ENCODE measurements around the gene TIMP3.
"Not testable (repeated sequence)": the region's sequence is repeated elsewhere in the genome, so short reads cannot be mapped to it uniquely, and the experiment has no call there.

Gene TIMP3

DNA sequence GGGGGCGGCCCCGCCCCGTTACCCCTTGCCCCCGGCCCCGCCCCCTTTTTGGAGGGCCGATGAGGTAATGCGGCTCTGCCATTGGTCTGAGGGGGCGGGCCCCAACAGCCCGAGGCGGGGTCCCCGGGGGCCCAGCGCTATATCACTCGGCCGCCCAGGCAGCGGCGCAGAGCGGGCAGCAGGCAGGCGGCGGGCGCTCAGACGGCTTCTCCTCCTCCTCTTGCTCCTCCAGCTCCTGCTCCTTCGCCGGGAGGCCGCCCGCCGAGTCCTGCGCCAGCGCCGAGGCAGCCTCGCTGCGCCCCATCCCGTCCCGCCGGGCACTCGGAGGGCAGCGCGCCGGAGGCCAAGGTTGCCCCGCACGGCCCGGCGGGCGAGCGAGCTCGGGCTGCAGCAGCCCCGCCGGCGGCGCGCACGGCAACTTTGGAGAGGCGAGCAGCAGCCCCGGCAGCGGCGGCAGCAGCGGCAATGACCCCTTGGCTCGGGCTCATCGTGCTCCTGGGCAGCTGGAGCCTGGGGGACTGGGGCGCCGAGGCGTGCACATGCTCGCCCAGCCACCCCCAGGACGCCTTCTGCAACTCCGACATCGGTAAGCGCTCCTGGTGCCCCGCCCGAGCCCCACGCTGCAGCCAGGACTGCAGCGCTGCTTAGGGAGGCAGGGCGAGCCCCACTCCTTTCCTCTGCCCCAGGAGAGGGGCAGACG is at the start of gene TIMP3:
TIMP3 (plus strand) TSS at position 169 of the 700 bp plus-strand sequence; CDS start at position 466, 297 bp downstream.
- no peak for DNase-seq (ENCODE audit: low read depth)

DNA sequence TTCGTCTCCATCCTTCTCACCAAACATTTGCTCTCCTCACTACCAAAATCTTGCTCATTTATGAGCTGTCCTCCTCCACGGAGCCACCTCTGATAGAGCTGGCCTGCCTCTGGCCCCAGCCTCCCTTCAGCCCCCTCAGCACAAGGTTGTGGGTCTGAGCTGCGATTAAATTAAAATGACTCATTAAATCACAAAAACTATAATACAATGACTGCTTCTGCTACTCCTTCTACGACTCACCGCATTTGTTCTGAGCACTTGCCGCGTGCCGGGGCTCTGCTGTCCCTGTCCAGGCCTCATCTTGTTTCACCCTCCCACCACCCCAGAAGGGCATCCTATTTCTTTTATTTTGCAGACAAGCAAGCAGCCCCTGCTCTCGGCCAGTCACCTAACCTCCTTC is 49.2 kb upstream of the TIMP3 start:
- no peak for DNase-seq (ENCODE audit: low read depth)

DNA sequence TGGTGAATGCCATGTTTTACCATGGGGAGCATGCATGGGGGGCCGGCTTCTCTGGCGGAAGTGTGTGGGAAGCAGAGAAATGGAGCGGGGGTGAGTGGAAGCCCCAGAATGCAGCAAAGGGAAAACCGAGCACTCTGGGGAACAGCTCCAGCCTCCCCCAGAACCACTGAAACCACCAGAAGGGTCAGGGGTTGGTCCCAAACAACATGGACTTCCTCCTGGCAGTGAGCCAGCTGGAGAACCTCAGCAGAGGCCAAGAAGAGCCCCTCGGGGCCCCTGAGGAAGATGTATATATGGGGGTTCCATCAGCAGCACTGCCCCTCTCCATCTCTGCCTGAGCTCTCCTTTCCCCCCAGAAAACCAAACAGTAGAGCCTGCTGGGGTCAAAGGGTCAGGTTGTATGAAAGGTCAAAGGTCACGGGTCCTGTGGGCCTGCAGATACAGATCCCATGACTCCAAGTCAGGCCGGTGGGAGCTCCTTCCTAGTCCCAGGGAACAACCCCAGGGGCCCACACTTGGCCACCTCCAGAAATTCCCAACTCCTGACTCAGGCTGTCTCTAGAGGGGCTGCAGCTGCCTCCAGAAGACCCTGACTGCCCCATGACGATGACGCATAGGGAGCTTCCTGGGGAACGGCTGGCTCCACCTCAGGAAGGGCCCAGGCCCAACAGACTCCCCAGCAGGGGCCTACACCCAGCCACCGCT is 48.5 kb upstream of the TIMP3 start:
- DNase-seq (ENCODE audit: low read depth): no peak

DNA sequence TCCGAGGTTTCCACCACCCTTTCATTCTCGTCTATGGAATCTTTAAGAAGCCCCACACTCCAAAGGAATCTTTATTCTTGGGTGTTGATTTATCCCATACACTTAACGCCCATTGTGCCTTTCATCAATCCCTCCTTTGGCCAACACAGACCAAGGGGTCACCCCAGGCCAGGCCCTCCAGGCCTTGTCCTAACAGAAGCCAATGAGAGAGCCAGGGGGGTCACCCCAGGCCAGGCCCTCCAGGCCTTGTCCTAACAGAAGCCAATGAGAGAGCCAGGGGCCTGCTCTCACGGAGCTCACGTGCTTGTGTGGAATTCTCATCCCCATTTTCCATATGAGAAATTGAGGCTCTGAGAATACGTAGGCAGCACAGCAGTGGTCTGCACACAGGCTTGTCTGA is 47.9 kb upstream of the TIMP3 start:
- no peak for DNase-seq (ENCODE audit: low read depth)

DNA sequence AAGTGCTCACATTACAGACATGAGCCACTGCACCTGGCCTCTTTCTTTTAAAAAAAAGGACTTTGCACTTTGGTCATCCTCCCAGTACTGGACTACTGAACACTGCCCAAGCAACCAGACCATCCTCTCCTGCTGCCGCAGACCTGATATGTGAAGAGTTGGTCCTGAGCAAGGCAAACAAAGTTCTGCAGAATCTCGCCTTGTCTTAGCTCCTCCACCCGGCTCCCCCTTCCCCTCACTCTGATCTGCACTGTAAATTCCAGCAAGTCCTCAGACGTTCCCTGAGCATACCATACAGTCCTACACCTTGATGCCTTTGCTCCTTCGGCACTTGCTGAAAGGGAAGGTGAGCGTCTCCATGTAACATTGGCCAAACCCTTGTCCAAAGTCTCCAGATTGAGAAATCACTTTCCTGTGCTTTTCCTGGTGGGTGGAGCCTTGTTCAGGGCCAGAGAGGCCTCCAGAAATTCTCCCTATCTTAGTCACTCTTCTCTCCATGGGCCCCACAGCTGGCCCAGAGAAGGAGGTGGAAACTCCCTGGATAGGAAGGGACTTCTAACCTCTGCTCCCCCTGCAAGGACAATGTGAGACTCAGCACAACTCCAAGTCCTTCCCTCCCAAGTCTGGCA is 47.0 kb upstream of the TIMP3 start:
- no peak for DNase-seq (ENCODE audit: low read depth)

DNA sequence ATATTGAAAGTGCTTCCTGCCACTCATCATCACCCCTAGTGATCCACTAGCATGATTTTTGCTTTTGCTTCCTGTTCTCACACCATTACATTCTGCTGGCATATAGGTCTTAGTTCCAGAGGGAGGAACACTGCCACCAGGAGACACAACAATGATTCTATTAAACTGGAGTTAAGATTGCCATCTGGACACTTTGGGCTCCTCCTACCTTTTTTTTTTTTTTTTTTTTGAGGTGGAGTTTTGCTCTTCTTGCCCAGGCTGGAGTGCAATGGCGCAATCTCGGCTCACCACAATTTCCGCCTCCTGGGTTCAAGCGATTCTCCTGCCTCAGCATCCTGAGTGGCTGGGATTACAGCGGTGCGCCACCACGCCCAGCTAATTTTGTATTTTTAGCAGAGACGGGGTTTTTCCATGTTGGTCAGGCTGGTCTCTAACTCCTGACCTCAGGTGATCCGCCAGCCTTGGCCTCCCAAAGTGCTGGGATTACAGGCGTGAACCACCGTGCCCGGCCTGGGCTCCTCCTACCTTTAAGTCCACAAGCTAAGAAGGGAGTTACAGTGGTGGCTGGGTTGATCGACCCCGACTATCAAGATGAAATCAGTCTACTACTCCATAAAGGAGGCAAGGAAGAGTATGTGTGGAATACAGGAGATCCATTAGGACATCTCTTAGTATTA is 44.3 kb upstream of the TIMP3 start:
- not testable (repeated sequence) for DNase-seq (ENCODE audit: low read depth)

DNA sequence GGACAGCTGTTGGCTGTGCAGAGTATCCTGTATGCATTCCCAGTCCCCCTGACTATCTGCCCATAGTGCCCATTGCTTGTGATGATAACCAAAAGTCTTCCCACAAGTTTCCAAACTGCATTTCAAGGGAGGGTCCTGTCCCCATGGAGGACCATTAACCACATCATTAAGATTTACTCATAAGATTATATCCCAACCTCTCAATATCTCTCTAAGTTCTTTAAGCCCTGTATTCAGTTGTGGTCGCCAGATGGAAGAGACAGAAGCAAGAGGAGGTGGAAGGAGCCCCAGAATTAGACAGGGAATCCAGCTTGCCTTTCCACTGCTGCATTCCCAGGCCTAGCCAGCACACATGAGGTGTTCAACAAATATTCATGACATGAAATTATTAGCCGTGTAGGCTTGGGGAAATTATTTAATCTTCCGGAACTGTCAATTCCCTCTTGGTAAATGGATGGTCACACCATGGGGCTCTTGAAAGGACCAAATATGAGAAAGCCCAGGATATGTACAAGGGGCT is 42.6 kb upstream of the TIMP3 start:
- no peak for DNase-seq (ENCODE audit: low read depth)

DNA sequence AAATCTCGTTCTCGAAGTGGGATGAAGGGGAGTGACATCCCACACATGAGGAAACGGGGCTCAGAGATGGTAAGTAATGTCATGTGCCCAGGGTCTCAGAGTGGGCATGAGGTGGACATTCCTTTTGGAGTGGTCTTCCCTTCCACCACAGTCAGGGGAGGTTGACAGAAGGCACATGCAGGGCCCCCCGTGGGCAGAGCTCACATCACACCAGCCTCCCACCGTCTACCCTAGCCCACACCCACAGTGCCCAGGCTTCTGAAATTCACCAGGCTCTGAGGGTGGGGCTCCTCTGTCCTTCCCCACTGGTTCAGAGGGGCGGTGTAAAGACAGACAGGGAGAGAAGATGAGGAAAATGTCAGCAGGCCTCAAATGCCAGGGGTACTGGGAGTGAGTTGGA is 41.1 kb upstream of the TIMP3 start:
- DNase-seq (ENCODE audit: low read depth): no peak

DNA sequence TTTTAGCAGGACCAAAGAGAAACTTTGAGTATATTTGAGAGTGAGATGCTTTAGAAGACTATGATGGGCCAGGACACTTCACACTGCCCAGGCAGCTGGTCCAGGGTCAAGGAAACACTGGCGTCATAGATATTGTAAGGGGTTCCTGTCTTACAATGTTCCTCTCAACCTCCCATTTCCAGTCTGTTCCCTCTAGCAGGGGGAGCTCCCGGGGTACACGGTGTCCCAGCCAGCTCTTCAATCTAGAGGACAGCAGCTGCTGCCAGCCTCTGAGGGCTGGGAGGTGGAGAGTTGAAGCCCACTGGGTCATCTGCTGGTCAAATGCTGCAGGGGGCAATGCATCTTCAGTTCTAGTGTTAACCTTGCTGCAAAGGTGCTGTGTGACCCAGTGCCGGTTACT is 40.7 kb upstream of the TIMP3 start:
- no peak for DNase-seq (ENCODE audit: low read depth)

DNA sequence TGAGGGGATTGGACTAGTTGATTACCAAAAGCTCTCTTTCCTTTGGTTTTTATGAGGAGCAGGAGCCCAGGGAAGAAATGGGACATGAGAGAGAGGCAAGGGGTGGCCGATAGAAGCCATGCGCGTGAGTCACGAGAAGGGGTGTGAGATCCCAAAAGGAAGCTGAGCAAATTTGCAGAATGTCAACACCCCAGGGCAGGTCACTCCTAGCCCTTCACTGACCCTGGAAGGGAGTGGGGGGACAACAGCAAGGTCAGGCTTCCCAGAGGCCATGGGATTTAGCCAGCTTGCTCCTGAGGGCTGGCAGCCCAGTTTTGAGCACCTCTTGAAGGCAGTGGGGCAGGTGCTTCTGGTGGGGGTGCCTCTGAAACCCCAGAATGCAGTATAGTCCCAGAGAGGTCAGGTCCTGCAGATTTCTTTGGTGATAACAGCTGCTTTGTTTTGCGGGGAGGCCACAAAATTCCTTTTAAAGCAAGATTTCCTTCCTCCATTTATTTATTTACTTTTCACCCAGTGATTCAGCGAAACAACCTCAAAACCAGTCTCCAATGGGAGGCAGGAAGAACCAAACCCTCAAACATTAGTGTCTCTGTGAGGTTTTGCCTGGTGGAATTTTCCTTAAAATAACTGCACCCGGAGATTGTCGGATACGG is 40.1 kb upstream of the TIMP3 start:
- DNase-seq (ENCODE audit: low read depth): no peak

DNA sequence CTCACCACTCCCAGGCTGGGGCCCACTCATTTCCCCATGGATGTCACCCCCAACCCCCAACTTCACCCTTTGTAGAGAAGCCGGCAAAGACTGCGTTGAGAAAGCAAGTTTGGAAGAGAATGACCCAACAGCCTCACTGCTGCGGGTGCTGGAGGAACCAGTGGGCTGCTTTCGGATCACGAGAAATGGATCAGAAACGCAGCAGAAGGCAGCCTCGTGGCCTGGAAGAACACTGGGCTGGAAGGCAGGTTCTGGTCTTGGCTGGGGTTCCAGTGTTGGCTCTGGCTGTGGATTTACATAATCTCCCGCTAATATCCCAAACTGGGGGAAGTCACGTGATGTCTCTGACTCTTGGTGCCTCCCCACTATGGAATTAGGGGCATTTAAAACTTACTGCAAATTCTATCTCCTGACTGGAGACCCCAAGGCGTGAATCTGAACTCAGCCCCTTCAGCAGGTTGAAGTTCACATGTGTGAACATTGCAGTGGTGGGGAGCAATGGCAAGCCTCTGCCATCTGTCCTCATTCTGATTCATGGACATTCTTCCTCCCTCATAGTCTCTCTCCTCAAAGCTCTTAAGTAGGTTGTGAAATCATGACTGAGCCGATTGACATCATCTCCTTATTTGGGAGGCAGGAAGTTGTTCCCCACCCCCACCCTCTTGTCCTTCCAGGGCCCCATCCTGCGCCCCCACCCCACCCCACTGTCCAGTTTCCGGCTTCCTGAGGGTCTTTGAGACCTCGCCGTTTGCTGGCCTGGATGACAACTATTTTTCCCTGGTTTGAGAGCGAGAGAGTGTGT is 37.0 kb upstream of the TIMP3 start:
- DNase-seq (ENCODE audit: low read depth): no peak

DNA sequence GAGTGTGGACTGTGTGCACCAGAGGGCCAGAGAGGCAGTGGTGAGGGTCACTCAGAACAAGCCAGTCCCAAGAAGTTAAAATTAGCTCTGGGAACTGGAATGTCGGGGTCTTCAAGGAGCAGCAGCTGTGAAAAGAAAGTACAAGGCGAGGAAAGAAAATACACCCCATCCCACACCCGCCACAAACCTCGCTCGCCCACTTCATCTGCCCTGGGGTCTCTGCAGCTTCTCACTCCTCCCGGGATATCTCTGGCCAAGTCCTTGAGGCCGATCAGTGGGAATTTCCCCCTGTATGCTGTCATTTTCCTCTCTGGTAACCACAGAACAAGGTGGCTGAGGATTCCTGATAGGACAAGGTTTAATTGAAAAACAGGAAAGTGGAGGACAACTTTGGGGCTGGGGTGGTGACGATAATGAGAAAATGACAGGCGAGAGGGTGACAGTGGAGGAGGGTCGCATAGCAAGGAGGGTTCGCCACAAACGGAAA is 36.3 kb upstream of the TIMP3 start:
- DNase-seq (ENCODE audit: low read depth): no peak

DNA sequence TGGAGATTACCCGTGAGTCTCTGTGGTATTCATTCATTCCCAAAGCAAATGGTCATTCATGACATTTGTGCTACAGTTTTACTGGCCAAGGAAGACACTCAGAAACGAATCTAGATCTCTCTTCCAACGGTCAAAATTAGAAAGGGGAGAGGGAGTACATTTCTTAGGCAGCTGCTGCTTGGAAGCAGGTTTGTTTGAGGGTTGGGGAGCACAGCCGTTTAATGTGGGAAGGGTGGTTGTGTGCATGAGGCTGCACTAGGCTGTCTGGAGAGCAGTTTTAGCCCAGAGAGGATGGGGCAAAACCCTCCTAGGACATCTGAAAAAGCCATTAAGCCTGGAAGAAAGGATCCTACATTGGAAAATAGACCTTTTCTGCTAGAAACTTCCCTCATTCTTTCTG is 29.7 kb upstream of the TIMP3 start:
- no peak for DNase-seq (ENCODE audit: low read depth)

DNA sequence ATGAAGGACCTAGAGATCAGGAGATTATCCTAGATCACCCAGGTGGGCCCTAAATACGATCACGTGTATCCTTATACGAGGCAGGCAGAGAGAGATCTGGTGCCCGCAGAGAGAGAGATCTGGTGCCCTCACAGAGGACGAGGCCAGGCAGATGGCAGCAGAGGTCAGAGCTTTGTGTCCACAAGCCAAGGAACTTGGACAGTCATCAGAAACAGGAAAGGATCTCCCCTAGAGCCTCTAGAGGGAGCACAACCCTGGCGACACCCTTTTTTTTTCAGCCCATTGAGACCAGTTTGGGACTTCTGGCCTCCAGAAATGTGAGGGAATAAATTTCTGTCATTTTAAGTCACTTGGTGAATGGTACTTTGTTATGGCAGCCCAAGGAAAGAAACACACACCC is 25.5 kb upstream of the TIMP3 start:
- DNase-seq (ENCODE audit: low read depth): no peak

DNA sequence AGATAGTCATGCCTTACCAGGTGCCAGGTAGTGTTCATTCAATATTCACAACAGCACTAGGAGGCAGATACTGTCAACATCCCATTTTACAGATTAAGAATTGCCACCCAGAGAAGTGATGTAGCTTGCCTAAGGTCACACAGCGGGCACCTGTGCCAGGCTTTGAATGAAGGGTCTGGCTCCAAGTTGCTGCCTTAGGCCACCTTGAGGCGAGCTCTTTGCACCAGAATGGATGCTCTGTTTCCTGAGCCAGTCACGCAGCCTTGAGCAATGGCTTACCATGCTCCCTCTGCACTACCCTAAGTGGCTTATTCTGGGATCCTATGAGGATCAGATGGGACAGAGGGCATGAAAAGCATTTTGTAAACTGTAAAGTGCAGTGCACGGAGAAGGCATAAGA is 25.1 kb upstream of the TIMP3 start:
- no peak for DNase-seq (ENCODE audit: low read depth)

DNA sequence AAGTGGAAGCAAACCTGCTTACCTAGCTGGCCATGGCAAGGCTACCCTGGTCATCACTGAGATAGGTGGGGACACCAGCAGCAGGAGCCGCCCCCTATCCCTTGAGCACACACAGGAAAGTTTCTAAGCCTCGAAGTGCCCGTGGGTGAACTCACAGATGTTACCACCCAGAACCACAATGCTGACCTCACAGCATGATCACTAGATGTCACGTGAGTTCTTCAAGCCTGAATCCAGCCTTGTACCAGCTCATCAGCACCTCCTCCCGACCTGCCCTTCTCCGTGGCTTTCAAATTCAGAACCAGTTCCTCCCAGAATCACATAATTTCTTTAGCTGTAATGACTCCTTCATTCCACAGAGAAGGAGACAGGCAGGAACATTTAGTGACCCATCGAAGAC is 24.7 kb upstream of the TIMP3 start:
- no peak for DNase-seq (ENCODE audit: low read depth)

DNA sequence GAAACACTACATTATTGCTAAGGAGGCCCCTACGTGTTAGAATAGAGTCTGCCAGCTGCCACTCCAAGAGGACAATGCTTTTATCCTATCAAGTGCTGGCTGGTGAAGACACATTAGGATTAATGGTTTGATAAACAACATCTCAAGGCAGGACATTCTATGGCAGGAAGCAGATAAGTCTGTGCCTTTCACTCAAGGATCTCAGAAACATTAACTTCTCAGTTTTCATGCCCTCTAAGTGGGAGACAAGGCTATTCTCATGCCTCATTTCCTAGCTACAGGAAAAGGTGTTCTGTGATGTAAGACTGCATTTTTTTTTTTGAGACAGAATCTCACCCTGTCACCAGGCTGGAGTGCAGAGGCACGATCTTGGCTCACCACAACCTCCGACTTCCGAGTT is 23.5 kb upstream of the TIMP3 start:
- no peak for DNase-seq (ENCODE audit: low read depth)

DNA sequence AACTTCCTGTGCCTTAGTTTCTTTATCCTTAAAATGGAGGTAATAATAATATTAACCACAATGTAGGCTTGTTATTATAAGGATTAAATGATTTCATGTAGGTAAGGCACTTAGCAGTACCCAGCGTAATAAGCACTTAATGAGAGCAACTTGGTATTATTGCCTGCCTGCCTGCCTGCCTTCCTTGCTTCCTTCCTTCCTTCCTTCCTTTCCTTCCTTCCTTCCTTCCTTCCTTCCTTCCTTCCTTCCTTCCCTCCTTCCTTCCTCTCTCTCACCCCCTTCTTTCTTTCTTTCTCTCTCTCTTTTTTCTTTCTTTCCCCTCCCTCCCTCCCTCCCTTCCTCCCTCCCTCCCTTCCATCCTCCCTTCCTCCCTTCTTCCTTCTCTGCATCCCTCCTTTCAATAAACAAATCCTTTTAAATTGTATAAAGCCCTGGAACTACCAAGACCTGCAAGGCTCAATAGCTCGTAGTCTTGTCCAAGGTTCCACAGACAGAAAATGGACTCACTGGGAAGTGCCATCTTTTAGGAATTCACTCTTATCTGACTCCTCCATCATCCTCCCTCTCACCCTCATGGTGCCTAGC is 20.7 kb upstream of the TIMP3 start:
- no peak for DNase-seq (ENCODE audit: low read depth)

DNA sequence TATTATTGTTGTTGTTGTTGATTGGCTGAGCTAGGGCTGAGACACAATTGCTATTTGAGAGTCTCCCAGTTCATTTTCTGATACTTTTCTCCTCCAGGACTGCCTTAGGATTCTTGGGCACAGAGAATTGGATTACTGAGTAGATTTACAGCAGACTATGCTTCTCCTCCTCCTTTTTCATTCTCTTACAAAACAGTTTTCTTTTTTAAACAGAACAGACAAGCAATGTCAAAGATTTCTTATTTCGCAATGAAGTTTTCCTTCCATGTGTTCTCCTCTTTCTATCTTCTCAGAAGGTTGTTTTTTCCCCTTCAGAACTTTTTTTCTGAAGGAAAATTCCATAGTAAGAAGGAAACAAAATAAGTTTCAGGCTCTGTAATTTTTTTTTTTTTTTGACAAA is 19.8 kb upstream of the TIMP3 start:
- no peak for DNase-seq (ENCODE audit: low read depth)

DNA sequence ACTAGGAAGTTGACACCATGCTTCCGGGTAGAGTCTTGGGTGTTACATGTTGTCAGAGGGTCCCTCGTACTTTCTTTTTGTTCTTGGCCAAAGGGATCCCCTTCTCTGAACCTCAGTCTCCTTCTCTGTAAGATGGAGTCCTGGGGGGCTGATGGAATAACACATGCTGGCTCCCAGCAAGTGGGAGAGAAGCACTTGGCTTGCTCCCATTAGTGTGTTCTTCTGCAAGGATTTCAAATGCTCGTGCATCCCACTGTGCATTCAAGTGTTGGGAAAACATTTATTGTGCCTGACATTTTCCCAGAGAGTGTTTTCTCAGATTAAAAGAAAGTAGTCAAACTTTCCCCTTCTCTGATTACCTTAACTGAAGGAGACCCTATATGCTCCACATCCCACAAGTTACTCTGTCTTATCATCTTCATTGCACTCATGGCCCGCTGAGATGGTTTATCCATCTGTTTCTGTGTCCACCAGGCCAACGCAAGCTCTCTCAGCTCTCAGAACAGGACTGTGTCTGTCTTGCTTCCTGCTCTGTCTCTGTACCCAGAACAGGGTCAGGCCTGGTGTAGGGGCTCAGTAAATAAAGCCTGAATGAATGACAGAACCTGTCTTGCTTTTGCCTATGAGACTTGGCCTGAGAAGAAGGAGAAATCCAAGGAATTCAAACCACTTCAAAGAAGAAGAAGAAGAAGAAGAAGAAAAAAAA is 16.0 kb upstream of the TIMP3 start:
- DNase-seq (ENCODE audit: low read depth): no peak

All from stimulated activated CD8-positive, alpha-beta memory T cell treated with anti-CD3 and anti-CD28 coated beads, Interleukin-12 subunit alpha, Interleukin-12 subunit beta, amount 100 ng/mL, for 1 hour (primary cell).